GM12875 (cell line): ENCODE results near the gene MMP8.
"Not testable (repeated sequence)": the region's sequence is repeated elsewhere in the genome, so short reads cannot be mapped to it uniquely, and the experiment has no call there.

ENCODE experiments used
- H3K4me3 ChIP-seq: one replicate; pipeline ENCODE4 v1.5.1; 2011; ENCODE audit warnings: low read depth, low read length, control low read depth
- CTCF ChIP-seq: IDR thresholded peaks from 2 replicates; pipeline ENCODE4 v1.5.1; 2011; ENCODE audit warnings: low read depth, mild to moderate bottlenecking, control low read depth, inconsistent platforms, low read length, moderate library complexity, borderline replicate concordance; ENCODE audit not compliant: insufficient read depth

MMP8 gene

DNA sequence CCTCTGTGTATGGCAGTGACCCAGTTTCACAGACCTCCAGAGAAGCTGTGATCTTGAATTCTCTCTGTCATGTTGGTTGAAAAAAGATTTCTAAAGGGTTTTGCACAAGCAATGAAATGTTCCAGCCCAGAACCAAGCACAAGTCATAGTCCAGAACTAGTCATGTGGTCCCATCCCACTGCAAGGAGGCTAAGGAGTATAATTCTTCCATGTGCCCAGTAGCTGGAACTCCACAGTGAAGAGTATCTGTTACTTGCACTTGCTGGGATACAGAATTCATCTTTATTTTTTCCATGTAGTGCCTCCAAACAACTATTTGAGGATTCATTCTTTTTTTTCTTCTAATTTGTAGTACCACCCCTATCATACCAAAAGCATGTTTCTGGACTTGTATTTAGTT, 9.9 kb upstream of the MMP8 start:
- no peak for TF ChIP-seq CTCF
- no peak overlapping the region for H3K4me3 ChIP-seq

GRCh38 chr11:102733232-102733875, 8.6 kb upstream of the MMP8 start:
- peak; percentile 79 for TF ChIP-seq CTCF
- H3K4me3 ChIP-seq, result no peak overlapping the region

GRCh38 chr11:102730944-102731343, 6.2 kb upstream of the MMP8 start:
- not testable (repeated sequence) for H3K4me3 ChIP-seq

- H3K4me3 ChIP-seq, result no peak overlapping the region
- no peak for TF ChIP-seq CTCF
Observed at GRCh38 chr11:102729849-102730815, 5.4 kb upstream of the MMP8 start.

GRCh38 chr11:102727890-102728289, 3.1 kb upstream of the MMP8 start:
- TF ChIP-seq CTCF, result no peak
- H3K4me3 ChIP-seq, result no peak overlapping the region

DNA sequence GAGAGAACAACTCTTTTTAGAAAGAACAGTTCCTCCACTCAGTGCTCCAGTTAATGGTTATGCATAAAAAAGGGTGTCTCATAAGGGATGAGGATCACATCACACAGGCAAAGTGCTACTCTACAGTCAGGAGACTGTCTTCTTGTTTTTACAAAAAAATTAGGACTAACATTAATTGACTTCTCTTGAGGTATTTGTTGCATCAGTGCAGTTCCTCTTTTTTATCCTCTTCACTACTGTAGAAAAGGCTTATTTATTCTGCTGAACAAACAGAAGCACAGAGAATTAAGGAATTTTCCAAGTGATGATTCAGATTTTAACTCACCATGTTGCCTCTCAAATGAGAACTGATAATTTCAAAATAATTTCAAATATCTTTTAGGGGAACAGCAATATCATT, 1.9 kb downstream of the MMP8 start:
- TF ChIP-seq CTCF, result no peak
- H3K4me3 ChIP-seq, result no peak overlapping the region

DNA sequence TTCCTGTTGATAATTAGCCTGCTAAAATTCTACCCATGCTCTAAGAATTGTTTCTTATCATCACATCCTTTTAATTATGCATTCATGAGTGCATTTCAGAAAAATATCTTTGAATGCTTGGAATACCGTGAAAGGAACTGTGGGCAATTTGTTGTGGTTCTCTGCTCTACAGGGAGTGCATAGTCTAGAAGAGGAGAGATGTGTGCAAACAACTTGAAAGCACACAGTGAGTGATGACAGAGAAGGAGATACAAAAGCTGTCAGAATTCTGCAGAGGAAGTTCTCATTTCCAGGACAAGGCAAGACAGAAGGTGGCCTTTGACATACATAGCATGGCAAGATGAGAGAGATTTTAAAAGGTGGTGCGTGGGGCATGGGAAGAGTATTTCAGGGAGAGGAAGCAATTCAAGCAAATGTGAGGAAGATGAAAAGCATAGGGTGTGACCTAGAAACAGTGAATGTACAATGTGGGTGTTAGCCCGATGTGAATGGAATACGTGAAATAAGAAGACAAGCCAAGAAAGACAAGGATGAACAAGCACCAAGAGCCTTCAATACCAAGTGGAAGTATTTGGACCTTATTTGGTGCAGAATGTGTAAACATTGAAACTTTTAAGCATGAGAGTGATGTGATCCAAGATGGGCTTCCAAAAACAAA, 5.0 kb downstream of the MMP8 start:
- TF ChIP-seq CTCF, result no peak
- no peak overlapping the region for H3K4me3 ChIP-seq
